Activated gamma-delta T cell treated with anti-CD3 and anti-CD28 coated beads, Interleukin-2, amount 50 U/mL, for 16 hours (primary cell): ENCODE data around the gene PRKACA.
"Not testable (repeated sequence)": the region's sequence is repeated elsewhere in the genome, so short reads cannot be mapped to it uniquely, and the experiment has no call there.

ENCODE experiments used
- DNase-seq: peaks from one replicate; pipeline ENCODE4 v3.0.0-alpha.2; 2020; ENCODE audit warnings: low read depth

The PRKACA gene

GRCh38 chr19:14147797-14148605 is 30.4 kb upstream of the PRKACA start:
- peak; percentile 32 for DNase-seq

GRCh38 chr19:14146789-14147216 is 29.2 kb upstream of the PRKACA start:
- DNase-seq = no peak

GRCh38 chr19:14146169-14146568 is 28.6 kb upstream of the PRKACA start:
- DNase-seq = not testable (repeated sequence)

GRCh38 chr19:14145381-14145780 is 27.8 kb upstream of the PRKACA start:
- no peak for DNase-seq

GRCh38 chr19:14142262-14143190 is 25.0 kb upstream of the PRKACA start:
- DNase-seq = no peak

GRCh38 chr19:14141041-14141440 is 23.5 kb upstream of the PRKACA start:
- no peak for DNase-seq

- DNase-seq = no peak
These were observed 22.4 kb upstream of the PRKACA start for GRCh38 chr19:14139944-14140343.

GRCh38 chr19:14138576-14139265 is 21.2 kb upstream of the PRKACA start:
- DNase-seq = no peak

GRCh38 chr19:14136509-14137281 is 19.1 kb upstream of the PRKACA start, which contains the start of gene ASF1B:
ASF1B (minus strand) TSS chr19:14136589; CDS start chr19:14136456, 133 bp downstream.
- DNase-seq = peak; percentile 94

GRCh38 chr19:14135985-14136508 is 18.5 kb upstream of the PRKACA start:
- DNase-seq = no peak

- DNase-seq = no peak
These were observed 17.8 kb upstream of the PRKACA start for GRCh38 chr19:14135355-14135754.

- DNase-seq = no peak
These were observed 10.5 kb upstream of the PRKACA start for GRCh38 chr19:14127929-14128509.

GRCh38 chr19:14127176-14127575 is 9.6 kb upstream of the PRKACA start:
- no peak for DNase-seq

GRCh38 chr19:14122924-14123323 is 5.4 kb upstream of the PRKACA start:
- DNase-seq = no peak

GRCh38 chr19:14120497-14120780 is 2.9 kb upstream of the PRKACA start:
- DNase-seq = no peak

- no peak for DNase-seq
These were observed 2.3 kb upstream of the PRKACA start for GRCh38 chr19:14119644-14120496.

GRCh38 chr19:14119146-14119545 is 1.6 kb upstream of the PRKACA start:
- no peak for DNase-seq

GRCh38 chr19:14118165-14119051 is 846 bp upstream of the PRKACA start:
- DNase-seq = no peak
